ENCODE results near the gene ZC3H12C.
"Not testable (repeated sequence)": the region's sequence is repeated elsewhere in the genome, so short reads cannot be mapped to it uniquely, and the experiment has no call there.

The ZC3H12C gene

DNA sequence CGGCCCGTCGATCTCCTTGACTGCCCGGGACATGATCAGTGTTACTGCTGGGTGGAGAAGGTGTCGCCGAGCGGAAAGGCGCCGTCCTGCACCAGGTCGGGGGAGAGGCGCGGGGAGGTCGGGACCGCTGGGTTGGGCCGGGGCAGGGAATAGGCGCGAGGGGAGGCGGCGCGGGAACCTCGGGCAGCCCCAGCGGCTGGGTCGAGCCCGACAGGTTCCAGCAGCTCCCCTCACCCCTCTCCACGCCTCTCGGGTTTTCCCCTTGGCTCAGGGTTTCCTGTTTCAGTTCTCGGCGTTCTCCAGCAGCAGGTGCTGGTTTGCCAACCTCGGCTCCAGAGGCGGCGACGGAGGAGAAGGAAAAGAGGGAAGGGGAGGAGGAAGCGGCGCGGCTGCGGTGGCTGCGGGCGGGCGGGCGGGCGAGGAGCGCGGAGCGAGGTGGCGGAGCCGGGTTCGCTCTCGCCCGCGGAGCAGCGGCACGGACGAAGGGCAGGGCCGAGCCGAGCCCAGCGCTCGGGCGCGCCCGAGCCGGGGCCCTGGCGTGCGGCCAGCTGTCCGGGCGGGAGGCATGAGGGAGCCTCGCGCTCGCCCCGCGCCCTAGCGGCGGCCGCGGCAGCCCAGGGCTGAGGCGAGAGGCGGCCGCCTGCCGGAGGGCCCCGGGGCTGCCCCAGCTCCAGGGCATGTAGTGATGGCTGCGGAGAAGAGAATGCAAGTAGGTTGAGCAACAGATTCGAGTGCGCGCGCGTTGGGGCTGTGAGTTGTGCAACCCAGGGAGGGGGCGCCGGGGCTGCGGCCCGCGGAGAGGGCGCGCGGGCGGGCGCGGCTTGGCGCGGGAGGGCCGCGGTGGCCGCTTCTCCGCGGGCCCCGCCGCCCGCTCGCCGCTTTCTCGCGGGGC lies at the start of gene ZC3H12C:
TSS of gene ZC3H12C (plus strand) at position 878 of the 892 bp plus-strand sequence. CDS start 20 bp downstream, outside the sequence.
- DNase-seq: peak; percentile 84

DNA sequence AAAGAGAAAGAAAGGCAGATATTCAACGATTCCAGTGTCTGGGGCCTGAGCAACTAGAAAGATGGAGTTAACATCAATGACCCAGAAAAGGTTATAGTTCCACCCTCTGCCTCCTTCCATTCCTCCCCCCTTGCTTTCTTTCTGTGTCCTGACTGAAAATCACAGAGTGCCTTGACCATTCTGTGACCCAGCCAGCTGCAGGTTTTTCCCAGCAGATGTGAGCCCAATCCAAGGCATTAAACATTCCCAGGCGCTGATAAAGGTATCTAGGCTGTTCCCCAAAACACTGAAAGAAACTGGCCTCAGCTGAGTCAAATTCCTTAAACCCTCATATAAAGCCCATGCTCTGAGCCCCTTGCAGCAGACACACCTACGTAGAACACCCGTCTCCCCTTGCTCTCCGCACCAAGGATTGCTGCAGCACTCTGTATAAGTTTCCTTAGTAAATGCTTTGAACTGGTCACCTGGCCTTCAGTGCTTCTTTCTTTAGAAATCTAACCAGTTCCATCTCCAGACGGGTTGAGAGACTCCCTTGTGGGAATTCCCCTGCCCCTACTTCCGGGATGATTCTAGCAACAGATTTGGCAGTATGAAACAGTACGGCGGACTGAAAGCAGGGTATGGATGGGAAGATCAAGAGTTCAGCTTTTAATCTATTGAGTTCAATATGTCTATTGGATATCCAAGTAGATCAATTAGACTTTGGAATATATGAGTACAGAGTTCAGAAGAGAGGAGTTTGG lies 48.8 kb upstream of the ZC3H12C start:
- DNase-seq: no peak

DNA sequence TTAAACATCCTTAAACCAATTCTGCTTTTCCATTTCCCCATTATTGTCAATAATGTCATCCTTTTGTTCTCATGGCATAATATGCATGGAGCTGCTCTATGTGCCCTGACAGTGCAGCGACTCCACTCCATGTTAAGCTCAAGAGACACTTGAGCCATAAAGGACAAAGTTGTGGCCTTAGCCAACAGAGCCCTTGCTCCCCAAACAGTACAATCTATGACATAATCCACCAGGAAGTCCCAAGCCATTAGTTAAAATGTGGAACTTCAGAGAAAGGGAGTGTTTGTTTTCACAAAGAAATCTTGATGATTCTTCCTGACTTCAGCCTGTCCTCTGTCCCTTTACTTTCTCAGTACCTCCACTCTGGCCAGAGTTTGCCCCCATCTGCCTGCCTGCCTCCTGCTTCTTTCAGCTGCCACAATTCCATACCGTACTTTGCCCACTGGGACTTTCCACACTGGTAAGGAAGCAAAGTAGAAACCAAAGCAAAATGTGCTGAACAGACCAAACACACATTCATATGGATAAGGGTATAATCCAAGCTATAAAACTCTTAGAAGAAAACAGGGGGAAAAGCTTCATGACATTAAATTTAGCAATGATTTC lies 46.3 kb upstream of the ZC3H12C start:
- no peak for DNase-seq

DNA sequence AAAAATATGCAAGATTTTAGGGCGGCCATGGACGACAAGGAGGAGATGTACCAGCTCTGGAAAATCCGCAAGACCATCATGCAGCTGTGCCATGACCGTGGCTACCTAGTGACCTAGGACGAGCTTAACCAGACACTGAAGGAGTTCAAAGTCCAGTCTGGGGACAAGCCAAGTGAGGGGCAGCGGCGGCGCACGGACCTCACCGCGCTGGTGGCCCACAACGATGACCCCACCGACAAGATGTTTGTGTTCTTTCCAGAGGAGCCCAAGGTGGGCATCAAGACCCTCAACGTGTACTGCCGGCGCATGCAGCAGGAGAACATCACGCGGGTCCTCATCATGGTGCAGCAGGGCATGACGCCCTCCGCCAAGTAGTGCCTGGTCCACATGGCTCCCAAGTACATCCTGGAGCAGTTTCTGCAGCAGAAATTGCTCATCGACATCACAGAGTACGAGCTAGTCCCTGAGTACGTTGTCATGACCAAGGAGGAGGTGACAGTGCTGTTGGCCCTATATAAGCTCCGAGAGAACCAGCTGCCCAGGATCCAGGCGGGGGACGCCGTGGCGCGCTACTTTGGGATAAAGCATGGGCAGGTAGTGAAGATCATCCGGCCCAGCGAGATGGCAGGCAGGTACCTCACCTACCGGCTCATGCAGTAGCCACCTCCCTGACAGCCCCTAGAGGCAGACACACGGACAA lies 43.5 kb upstream of the ZC3H12C start:
- DNase-seq: no peak

DNA sequence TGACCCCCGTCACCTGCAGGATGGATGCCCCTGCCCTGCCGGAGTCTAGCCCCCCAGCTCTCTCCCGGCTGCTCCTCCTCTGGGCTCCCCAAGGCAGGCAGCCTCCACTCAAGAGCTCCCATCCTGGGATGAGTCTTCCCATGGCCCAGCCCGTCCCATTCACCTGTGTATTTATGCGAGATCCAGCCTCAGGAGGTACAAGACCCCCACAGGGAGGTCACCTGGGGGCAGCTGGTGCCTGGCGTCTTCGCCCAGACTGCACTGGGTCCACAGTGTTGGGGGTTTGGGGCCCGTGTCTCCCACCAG lies 43.0 kb upstream of the ZC3H12C start:
- DNase-seq: no peak

DNA sequence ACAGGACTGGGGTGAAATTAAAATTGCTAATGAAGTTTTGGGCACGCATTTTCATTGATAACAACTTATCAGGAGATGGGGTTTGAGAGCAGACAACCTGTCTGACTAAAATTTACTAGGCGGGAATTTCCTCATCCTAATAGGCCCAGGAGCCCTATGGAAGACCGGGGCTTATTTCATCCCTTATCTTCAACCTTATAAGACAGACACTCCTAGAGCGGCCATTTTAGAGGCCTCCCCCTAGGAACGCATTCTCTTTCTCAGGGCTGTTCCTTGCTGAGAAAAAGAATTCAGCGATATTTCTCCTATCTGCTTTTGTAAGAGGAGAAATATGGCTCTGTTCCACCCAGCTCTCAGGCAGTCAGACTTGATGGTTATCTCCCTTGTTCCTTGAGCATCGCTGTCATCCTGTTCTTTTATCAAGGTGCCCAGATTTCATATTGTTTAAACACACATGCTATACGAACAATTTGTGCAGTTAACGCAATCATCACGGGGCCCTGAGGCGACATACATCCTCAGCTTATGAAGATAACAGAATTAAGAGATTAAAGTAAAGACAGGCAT lies 39.3 kb upstream of the ZC3H12C start:
- DNase-seq: no peak

- no peak for DNase-seq
Observed at GRCh38 chr11:110056956-110057355, 36.2 kb upstream of the ZC3H12C start.

DNA sequence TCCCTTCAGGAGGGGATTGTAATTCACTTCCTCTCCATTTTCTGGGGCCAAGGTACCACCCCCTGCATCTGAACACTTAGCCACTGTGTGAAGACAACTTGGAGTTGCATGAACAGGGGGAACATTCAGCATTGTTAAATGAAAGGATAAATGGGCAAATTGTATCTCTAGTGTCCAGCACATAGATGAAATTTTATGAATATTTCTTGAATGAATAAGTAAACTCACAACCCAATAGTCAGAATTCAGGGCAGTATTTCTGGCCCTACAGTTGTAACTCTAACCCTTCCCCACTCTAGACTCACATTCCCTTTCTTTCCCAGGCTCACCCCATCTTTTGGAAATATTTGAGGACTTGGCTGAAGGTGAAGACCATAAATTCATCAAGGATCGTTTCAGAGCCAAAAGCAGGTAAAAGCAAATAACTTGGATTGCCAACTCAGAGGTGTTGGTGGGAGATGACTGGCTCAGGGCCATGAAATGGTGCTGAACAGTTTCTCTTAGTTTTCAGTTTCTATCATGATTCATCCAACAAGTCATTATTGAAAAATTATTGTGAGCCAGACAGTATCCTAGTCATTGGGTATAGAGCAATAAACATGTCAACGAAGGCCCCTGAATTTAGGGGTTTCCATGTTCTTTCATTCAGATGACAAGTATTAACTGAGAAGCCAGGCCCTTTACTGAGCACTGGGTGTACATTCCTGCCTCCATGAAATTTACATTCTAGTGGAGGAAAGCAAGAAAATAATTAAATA lies 33.3 kb upstream of the ZC3H12C start:
- DNase-seq: no peak

DNA sequence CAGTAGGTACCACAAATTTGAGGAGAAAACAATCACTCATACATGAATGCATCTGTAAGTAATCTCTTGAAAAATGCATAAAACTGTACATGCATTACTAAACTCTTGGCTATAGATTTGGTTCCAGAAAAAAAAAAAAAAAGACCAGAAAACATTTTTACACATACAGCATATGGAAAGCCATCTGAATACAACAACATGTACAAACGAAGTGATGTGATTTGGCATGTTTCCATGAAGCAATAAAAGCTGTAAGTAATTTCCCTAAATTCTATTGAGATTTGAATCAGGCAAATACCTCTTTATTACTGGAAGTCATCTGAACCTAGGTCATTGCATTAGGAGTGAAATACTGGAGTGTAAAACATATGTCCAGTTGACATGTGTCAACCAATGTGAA lies 31.9 kb upstream of the ZC3H12C start:
- DNase-seq: no peak

GRCh38 chr11:110062247-110062646 lies 30.9 kb upstream of the ZC3H12C start:
- DNase-seq: no peak

DNA sequence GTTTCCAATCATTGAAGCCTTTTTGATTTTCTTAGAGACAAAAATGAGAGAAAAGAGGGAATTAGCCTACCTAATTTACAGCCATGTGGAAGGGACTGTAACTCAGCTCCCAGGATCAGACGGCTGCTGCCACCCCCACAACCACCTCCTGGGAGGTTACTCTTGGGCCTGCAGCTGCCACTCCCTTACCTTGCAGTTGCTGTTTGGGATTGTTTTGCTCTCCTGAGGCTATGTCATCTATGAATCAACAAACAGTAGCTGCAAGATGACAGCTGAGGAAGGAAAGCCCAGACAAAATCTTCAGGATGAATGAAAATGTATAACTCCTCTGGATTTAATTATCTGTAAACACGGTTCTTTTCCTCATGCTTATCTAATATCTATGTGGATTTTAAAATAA lies 28.0 kb upstream of the ZC3H12C start:
- no peak for DNase-seq

DNA sequence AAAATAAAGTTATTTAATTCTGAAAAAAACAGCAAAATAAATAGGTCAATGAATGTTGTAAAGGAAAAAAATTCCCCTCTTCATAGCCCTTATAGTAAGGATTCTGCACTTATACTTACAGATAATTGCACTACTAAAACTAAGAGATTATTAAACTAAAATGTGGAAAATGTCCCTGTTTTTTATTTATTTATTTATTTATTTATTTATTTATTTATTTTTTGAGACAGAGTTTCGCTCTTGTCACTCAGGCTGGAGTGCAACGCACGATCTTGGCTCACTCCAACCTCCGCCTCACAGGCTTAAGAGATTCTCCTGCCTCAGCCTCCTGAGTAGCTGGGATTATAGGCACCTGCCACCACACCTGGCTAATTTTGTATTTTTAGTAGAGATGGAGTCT lies 25.2 kb upstream of the ZC3H12C start:
- not testable (repeated sequence) for DNase-seq

GRCh38 chr11:110069158-110069737 lies 23.9 kb upstream of the ZC3H12C start:
- DNase-seq: no peak

DNA sequence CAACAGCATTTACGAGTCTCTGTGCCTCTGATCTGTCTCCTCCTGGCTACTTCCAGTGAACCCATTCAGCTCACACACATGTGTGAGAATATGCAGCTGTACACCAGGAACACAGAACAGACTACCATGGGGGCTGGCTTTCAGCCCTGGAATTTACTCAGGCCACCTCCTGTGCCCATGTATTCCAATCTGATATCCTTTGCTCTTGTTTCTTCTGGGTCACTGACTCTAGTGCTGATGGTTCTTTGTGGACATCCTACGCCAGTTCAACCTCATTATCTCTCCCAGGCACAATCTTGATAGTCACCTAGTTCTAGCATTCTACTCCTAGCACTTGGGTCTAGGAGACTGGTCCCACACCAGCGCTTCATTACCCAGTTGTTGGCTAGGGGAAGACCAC lies 23.0 kb upstream of the ZC3H12C start:
- no peak for DNase-seq

- DNase-seq: no peak
Observed at GRCh38 chr11:110071197-110071596, 22.0 kb upstream of the ZC3H12C start.

GRCh38 chr11:110072930-110073329 lies 20.3 kb upstream of the ZC3H12C start:
- DNase-seq: no peak

DNA sequence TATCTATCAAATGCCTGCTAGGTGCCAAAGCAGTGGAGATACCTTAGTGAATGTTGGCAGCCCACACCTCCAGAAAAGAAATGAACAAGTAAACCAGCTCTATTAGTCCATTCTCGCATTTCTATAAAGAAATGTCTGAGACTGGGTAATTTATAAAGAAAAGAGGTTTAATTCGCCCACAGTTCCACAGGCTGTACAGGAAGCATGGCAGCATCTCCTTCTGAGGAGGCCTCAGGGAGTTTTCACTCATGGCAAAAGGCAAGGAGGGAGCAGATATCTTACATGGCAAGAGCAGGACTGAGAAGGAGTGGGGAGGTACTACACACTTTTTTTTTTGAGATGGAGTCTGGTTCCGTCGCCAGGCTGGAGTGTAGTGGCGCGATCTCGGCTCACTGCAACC lies 18.7 kb upstream of the ZC3H12C start:
- DNase-seq: no peak

- DNase-seq: no peak
Observed at GRCh38 chr11:110075105-110075846, 17.9 kb upstream of the ZC3H12C start.

DNA sequence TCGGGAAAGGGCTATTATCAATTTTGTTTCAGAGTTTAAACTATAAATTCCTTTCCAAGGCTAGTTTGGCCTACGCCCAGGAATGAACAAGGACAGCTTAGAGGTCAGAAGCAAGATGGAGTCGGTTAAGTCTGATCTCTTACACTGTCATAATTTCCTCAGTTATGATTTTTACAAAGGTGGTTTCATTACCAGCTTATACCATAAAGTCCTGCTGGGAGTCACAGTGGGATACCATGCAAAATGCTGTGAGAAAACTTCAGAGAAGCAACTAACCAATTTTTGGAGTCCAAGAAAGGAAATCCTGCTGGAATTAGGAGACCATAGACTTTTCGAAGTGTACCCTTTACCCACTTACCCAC lies 17.4 kb upstream of the ZC3H12C start:
- no peak for DNase-seq

GRCh38 chr11:110076371-110076965 lies 16.7 kb upstream of the ZC3H12C start:
- DNase-seq: no peak

DNA sequence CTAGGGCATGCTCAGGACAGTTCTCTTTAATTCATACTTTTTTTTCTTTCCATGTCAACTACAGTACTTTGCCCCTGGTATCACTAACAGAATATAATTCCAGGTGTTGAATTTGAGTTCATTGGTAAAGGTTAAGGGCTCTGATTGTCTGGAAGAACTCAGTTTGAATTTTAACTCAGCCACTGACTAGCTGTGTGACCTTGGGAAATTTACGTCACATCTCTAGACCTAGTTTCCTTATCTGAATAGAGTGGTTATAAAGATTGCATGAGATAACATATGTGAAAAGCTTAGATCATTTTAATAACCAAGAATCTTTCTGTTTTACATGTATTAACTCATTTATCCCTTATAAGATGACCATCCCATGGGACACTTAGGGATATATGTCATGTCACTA lies 15.8 kb upstream of the ZC3H12C start:
- DNase-seq: no peak
